Fibroblast of lung (primary cell): ENCODE data around the gene SACM1L. TPM values are rescaled to one million over a fixed set of nuclear protein-coding genes. Genes with fewer than 3 reads are reported as not detected.

Experiments
- DNase-seq, 2 donors: peaks; one replicate each; pipeline versions ENCODE4 v3.0.0 to v3.0.0-alpha.2; 2010; ENCODE audit warnings: low read depth in 2 of 2
- H2AFZ ChIP-seq: 2 replicates; pipeline ENCODE4 v1.5.1; 2012; ENCODE audit warnings: low read length, control low read depth, inconsistent platforms
- H3K27ac ChIP-seq: 2 replicates; pipeline ENCODE4 v1.5.1; 2011; ENCODE audit warnings: low read length, control low read depth; ENCODE audit not compliant: insufficient read depth
- H3K27me3 ChIP-seq: 2 replicates; pipeline ENCODE4 v1.5.1; 2011; ENCODE audit warnings: mild to moderate bottlenecking, low read length; ENCODE audit not compliant: control insufficient read depth, insufficient read depth
- H3K36me3 ChIP-seq: 2 replicates; pipeline ENCODE4 v1.5.1; 2011; ENCODE audit warnings: low read length; ENCODE audit not compliant: control insufficient read depth, insufficient read depth
- H3K4me1 ChIP-seq: 2 replicates; pipeline ENCODE4 v1.5.1; 2011; ENCODE audit warnings: low read length; ENCODE audit not compliant: control insufficient read depth, insufficient read depth; ENCODE audit errors: extremely low read depth
- H3K4me2 ChIP-seq: 2 replicates; pipeline ENCODE4 v1.5.1; 2011; ENCODE audit warnings: low read length, control low read depth; ENCODE audit not compliant: insufficient read depth; ENCODE audit errors: extremely low read depth
- H3K4me3 ChIP-seq, 4 experiments: fragments of 200-600 bp in 1 of 4; sonication (generic) in 1 of 4; replicated peaks in 1 of 4; 2 replicates each; pipeline ENCODE4 v1.5.1; 2011 to 2016; ENCODE audit warnings: low read length in 4 of 4, low read depth in 3 of 4, mild to moderate bottlenecking in 3 of 4, control low read depth in 2 of 4, inconsistent platforms in 1 of 4, mixed read lengths in 1 of 4; ENCODE audit not compliant: insufficient read depth in 1 of 4; ENCODE audit errors: control extremely low read depth in 1 of 4
- H3K79me2 ChIP-seq: 2 replicates; pipeline ENCODE4 v1.5.1; 2012; ENCODE audit warnings: mild to moderate bottlenecking, low read length, inconsistent platforms; ENCODE audit not compliant: control insufficient read depth, insufficient read depth
- H3K9ac ChIP-seq: 2 replicates; pipeline ENCODE4 v1.5.1; 2011; ENCODE audit warnings: mild to moderate bottlenecking, low read length, control low read depth; ENCODE audit not compliant: insufficient read depth
- H3K9me3 ChIP-seq: 2 replicates; pipeline ENCODE4 v1.5.1; 2012; ENCODE audit warnings: low read depth, low read length; ENCODE audit not compliant: control insufficient read depth, insufficient read depth
- H4K20me1 ChIP-seq: 2 replicates; pipeline ENCODE4 v1.5.1; 2011; ENCODE audit warnings: low read length; ENCODE audit not compliant: control insufficient read depth, insufficient read depth; ENCODE audit errors: extremely low read depth
- CTCF ChIP-seq, 2 donors: IDR thresholded peaks in 1 of 2; conservative IDR thresholded peaks in 1 of 2; 1 replicate in 1 of 2; 2 replicates in 1 of 2; pipeline ENCODE4 v1.5.1; 2011 to 2012; ENCODE audit warnings: low read length in 2 of 2, control low read depth in 1 of 2, inconsistent platforms in 1 of 2, low read depth in 1 of 2, mild to moderate bottlenecking in 1 of 2
- EZH2 ChIP-seq: IDR thresholded peaks from 2 replicates; pipeline ENCODE4 v1.5.1; 2012; ENCODE audit warnings: low read length, control low read depth, mild to moderate bottlenecking; ENCODE audit errors: missing control alignments
- polyA plus RNA-seq, 2 donors: library from polyadenylated mRNA; depleted of rRNA in 1 of 2; stranded (reverse) in 1 of 2; unstranded in 1 of 2; fragments of >200 nt; gene quantifications; 2 replicates each; pipeline ENCODE4 v1.2.1, GENCODE V29; 2011 to 2012; ENCODE audit warnings: missing spikeins in 1 of 2
- total RNA-seq: library from RNA; depleted of rRNA; stranded (reverse); fragments of >200 nt; gene quantifications from 2 replicates; pipeline ENCODE4 v1.2.1, GENCODE V29; 2014

The SACM1L gene
- total and polyA plus RNA-seq, 2 donors (not counting 1 experiment from before 2014, with no cell fraction given) = 33.3 to 41.8 TPM

GRCh38 chr3:45644063-45644790 is 45.0 kb upstream of the SACM1L start:
- H3K4me2 ChIP-seq = peak overlapping the region; percentile 55
- peaks cover 75% of the 10 kb centered on the region for H3K79me2 ChIP-seq
- no peak overlapping the region for H2AFZ ChIP-seq
- H3K36me3 ChIP-seq = peaks cover 6% of the 10 kb centered on the region
- no peak overlapping the region for H3K4me3 ChIP-seq
- H3K27me3 ChIP-seq = no peaks in the 10 kb centered on the region
- peak overlapping the region; percentile 92 for H3K27ac ChIP-seq
- H3K4me1 ChIP-seq = peaks cover 55% of the 10 kb centered on the region
- H4K20me1 ChIP-seq = no peaks in the 10 kb centered on the region
- no peaks in the 10 kb centered on the region for H3K9me3 ChIP-seq
- no peak for TF ChIP-seq EZH2
- TF ChIP-seq CTCF (conservative IDR thresholded peaks at IDR 0.05 in 1 of 2, IDR thresholded peaks at IDR 0.05 in 1 of 2; ENCODE audit: low read depth in 1 of 2, low read length in 2 of 2) = no peak
- no peak overlapping the region for H3K9ac ChIP-seq
- peak; percentile 83 to 87 for DNase-seq

- Histone ChIP-seq H3K4me2 (peak overlapping the region; percentile 55), H3K4me1 (peaks cover 52% of the 10 kb centered on the region), H4K20me1 (no peaks in the 10 kb centered on the region), H3K9ac (no peak overlapping the region), H3K36me3 (peaks cover 6% of the 10 kb centered on the region), H3K27me3 (no peaks in the 10 kb centered on the region), H2AFZ (no peak overlapping the region), H3K27ac (peak overlapping the region; percentile 92), H3K9me3 (no peaks in the 10 kb centered on the region), H3K79me2 (peaks cover 71% of the 10 kb centered on the region), H3K4me3 (no peak overlapping the region)
- TF ChIP-seq EZH2 (no peak), CTCF (conservative IDR thresholded peaks at IDR 0.05 in 1 of 2, IDR thresholded peaks at IDR 0.05 in 1 of 2; ENCODE audit: low read depth in 1 of 2, low read length in 2 of 2) (no peak)
- DNase-seq = peak; percentile 82 to 93
Observed at GRCh38 chr3:45644791-45645201, 44.4 kb upstream of the SACM1L start.

GRCh38 chr3:45646051-45646585 is 43.1 kb upstream of the SACM1L start:
- no peak overlapping the region for H2AFZ ChIP-seq
- TF ChIP-seq EZH2 (no peak), CTCF (conservative IDR thresholded peaks at IDR 0.05 in 1 of 2, IDR thresholded peaks at IDR 0.05 in 1 of 2; ENCODE audit: low read depth in 1 of 2, low read length in 2 of 2) (no peak)
- no peak overlapping the region for H3K4me3 ChIP-seq
- no peak overlapping the region for H3K9ac ChIP-seq
- H3K4me1 ChIP-seq = peaks cover 47% of the 10 kb centered on the region
- no peaks in the 10 kb centered on the region for H4K20me1 ChIP-seq
- peaks cover 64% of the 10 kb centered on the region for H3K79me2 ChIP-seq
- H3K36me3 ChIP-seq = peaks cover 6% of the 10 kb centered on the region
- H3K9me3 ChIP-seq = no peaks in the 10 kb centered on the region
- no peak overlapping the region for H3K4me2 ChIP-seq
- H3K27ac ChIP-seq = peak overlapping the region; percentile 92
- H3K27me3 ChIP-seq = no peaks in the 10 kb centered on the region
- peak in 1 of 2 donors; percentile 41 for DNase-seq
